Keratinocyte (primary cell): ENCODE data around the gene ELAPOR1. TPM values are rescaled to one million over a fixed set of nuclear protein-coding genes. Genes with fewer than 3 reads are reported as not detected.

ENCODE experiments used
- DNase-seq: peaks from one replicate; pipeline ENCODE4 v3.0.0-alpha.2; 2011; ENCODE audit warnings: low read depth, missing footprints, low spot score
- FAIRE-seq: peaks from 2 replicates; lab custom pipeline; 2011; peaks lifted over from hg19 to GRCh38; lab: Jason Lieb, UNC
- H2AFZ ChIP-seq: 2 replicates; pipeline ENCODE4 v1.6.0; 2012; ENCODE audit warnings: low read length, control low read depth, inconsistent platforms; ENCODE audit not compliant: control insufficient read depth
- H3K27ac ChIP-seq: 2 replicates; pipeline ENCODE4 v1.5.1; 2011; ENCODE audit warnings: low read length; ENCODE audit not compliant: control insufficient read depth, insufficient read depth
- H3K27me3 ChIP-seq: 3 replicates; pipeline ENCODE4 v1.6.0; 2011; ENCODE audit warnings: low read length; ENCODE audit not compliant: control insufficient read depth, insufficient read depth; ENCODE audit errors: extremely low read depth
- H3K36me3 ChIP-seq, 2 experiments: 2 replicates in 1 of 2; 3 replicates in 1 of 2; pipeline ENCODE4 v1.5.1; 2011; ENCODE audit warnings: low read length in 2 of 2, mild to moderate bottlenecking in 1 of 2; ENCODE audit not compliant: control insufficient read depth in 2 of 2, insufficient read depth in 2 of 2; ENCODE audit errors: extremely low read depth in 1 of 2
- H3K4me1 ChIP-seq: 3 replicates; pipeline ENCODE4 v1.5.1; 2011; ENCODE audit warnings: low read length; ENCODE audit not compliant: control insufficient read depth, insufficient read depth; ENCODE audit errors: extremely low read depth
- H3K4me2 ChIP-seq: 3 replicates; pipeline ENCODE4 v1.6.0; 2011; ENCODE audit warnings: low read depth, low read length; ENCODE audit not compliant: control insufficient read depth, insufficient read depth; ENCODE audit errors: extremely low read depth
- H3K4me3 ChIP-seq, 3 experiments: fragments of 200-600 bp in 1 of 3; sonication (generic) in 1 of 3; 2 replicates in 2 of 3; 3 replicates in 1 of 3; pipeline ENCODE4 v1.5.1; 2011 to 2016; ENCODE audit warnings: low read length in 3 of 3, mild to moderate bottlenecking in 3 of 3, control low read depth in 2 of 3, inconsistent platforms in 1 of 3, low read depth in 1 of 3, mixed read lengths in 1 of 3, mixed run types in 1 of 3, moderate library complexity in 1 of 3; ENCODE audit not compliant: control insufficient read depth in 2 of 3, insufficient read depth in 2 of 3; ENCODE audit errors: extremely low read depth in 1 of 3
- H3K79me2 ChIP-seq: 2 replicates; pipeline ENCODE4 v1.6.0; 2012; ENCODE audit warnings: low read length; ENCODE audit not compliant: control insufficient read depth, insufficient read depth
- H3K9ac ChIP-seq: 3 replicates; pipeline ENCODE4 v1.6.0; 2011; ENCODE audit warnings: low read length; ENCODE audit not compliant: control insufficient read depth, insufficient read depth; ENCODE audit errors: extremely low read depth
- H3K9me1 ChIP-seq: 3 replicates; pipeline ENCODE4 v1.6.0; 2011; ENCODE audit warnings: low read length; ENCODE audit not compliant: control insufficient read depth, insufficient read depth; ENCODE audit errors: extremely low read depth
- H3K9me3 ChIP-seq: 2 replicates; pipeline ENCODE4 v1.5.1; 2012; ENCODE audit warnings: low read depth, low read length; ENCODE audit not compliant: control insufficient read depth
- H4K20me1 ChIP-seq: 3 replicates; pipeline ENCODE4 v1.6.0; 2011; ENCODE audit warnings: low read length; ENCODE audit not compliant: control insufficient read depth, insufficient read depth; ENCODE audit errors: extremely low read depth
- EZH2 ChIP-seq: IDR thresholded peaks from one replicate; pipeline ENCODE4 v1.6.1; 2012; ENCODE audit warnings: inconsistent platforms, mild to moderate bottlenecking, low read length, moderate library complexity
- dilution Hi-C: fragments of 300-500 bp; cut with MboI; formaldehyde crosslinking; loops from one replicate; pipeline ENCODE4 v1.7.0; 2020; ENCODE audit warnings: low sequenced_read_pairs; ENCODE audit not compliant: extremely low pct_ligation_motif_present
- polyA plus RNA-seq, 5 experiments: library from polyadenylated mRNA; depleted of rRNA in 3 of 5; stranded (reverse) in 3 of 5; stranded (forward) in 1 of 5; unstranded in 1 of 5; fragments of >200 nt; gene quantifications; 1 replicate in 1 of 5; 2 replicates in 3 of 5; 3 replicates in 1 of 5; pipeline versions ENCODE4 v1.2.1 to v1.2.3, GENCODE V29; 2011 to 2012; ENCODE audit warnings: missing spikeins in 2 of 5, low read depth in 1 of 5, low replicate concordance in 1 of 5
- small RNA-seq, 3 experiments: library from RNA; depleted of rRNA; stranded (forward); fragments of <200 nt; gene quantifications; one replicate each; pipeline ENCODE3, GENCODE V24; 2012; ENCODE audit warnings: low read depth in 3 of 3, low replicate concordance in 1 of 3; ENCODE audit not compliant: insufficient read length in 3 of 3
- TF ChIP-seq, protein P1 (sequence below), 3 experiments: IDR thresholded peaks in 1 of 3; conservative IDR thresholded peaks in 1 of 3; optimal IDR thresholded peaks in 1 of 3; 2 replicates in 2 of 3; 3 replicates in 1 of 3; pipeline versions ENCODE3 to v1.5.1; 2011; ENCODE audit warnings: low read length in 3 of 3, mild to moderate bottlenecking in 3 of 3, moderate library complexity in 2 of 3, control low read depth in 1 of 3, inconsistent platforms in 1 of 3; ENCODE audit not compliant: insufficient read depth in 2 of 3; ENCODE audit errors: extremely low read depth in 1 of 3

Gene ELAPOR1
- polyA plus RNA-seq, 1 donor (not counting 4 experiments of a cell fraction or from before 2014, with no cell fraction given) = 0.24 TPM

DNA sequence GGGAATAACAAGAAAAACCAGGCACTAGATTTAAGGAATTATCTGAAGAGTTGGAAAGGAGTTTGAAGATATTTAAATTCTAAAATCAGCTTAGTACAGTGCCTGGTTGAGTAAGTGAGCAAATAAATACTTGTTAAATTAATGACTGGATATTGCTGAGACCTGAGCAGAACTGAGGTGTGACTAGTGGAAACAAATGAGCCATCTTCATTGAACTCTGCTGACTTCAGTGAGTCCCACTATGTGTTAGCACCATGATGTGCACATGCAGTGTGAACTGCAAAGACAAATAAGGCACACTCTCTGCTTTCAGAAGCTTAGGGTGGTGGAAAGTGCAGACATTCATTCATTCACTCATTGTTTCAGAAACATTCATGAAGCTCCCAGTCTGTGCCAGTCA is 48.7 kb downstream of the ELAPOR1 start:
- Histone ChIP-seq H3K9me3 (no peaks in the 10 kb centered on the region), H3K27ac (no peak overlapping the region), H3K36me3 (no peaks in the 10 kb centered on the region), H2AFZ (no peak overlapping the region), H3K9ac (no peak overlapping the region), H3K4me3 (no peak overlapping the region), H4K20me1 (no peaks in the 10 kb centered on the region), H3K9me1 (no peaks in the 10 kb centered on the region), H3K4me1 (peaks cover 16% of the 10 kb centered on the region), H3K4me2 (no peak overlapping the region), H3K27me3 (no peaks in the 10 kb centered on the region), H3K79me2 (no peaks in the 10 kb centered on the region)
- FAIRE-seq = peak; percentile 32
- dilution Hi-C loops = no loop called here
- DNase-seq = no peak
- TF ChIP-seq, protein P1, sequence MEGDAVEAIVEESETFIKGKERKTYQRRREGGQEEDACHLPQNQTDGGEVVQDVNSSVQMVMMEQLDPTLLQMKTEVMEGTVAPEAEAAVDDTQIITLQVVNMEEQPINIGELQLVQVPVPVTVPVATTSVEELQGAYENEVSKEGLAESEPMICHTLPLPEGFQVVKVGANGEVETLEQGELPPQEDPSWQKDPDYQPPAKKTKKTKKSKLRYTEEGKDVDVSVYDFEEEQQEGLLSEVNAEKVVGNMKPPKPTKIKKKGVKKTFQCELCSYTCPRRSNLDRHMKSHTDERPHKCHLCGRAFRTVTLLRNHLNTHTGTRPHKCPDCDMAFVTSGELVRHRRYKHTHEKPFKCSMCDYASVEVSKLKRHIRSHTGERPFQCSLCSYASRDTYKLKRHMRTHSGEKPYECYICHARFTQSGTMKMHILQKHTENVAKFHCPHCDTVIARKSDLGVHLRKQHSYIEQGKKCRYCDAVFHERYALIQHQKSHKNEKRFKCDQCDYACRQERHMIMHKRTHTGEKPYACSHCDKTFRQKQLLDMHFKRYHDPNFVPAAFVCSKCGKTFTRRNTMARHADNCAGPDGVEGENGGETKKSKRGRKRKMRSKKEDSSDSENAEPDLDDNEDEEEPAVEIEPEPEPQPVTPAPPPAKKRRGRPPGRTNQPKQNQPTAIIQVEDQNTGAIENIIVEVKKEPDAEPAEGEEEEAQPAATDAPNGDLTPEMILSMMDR (optimal IDR thresholded peaks at IDR 0.05 in 1 of 3, IDR thresholded peaks at IDR 0.05 in 1 of 3, conservative IDR thresholded peaks at IDR 0.05 in 1 of 3; ENCODE audit: extremely low read depth in 1 of 3, insufficient read depth in 2 of 3, low read length in 3 of 3) = no peak
- TF ChIP-seq EZH2 = no peak

DNA sequence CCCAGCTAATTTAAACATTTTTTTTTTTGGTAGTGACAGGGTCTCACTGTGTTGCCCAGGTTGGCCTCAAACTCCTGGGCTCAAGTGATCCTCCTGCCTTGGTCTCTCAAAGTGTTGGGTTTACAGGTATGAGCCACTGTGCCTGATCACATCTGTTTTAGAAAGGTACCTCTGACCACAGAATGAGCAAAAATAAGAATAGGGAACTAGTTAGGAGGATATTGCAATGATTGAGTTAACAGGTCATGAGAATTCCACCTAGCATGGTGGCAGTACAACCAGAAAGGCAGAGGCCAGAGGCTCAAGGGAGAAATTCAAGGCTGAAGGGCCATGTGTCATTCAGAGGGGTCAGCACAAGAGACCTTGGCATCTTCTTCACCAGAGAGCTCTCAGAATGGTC is 49.6 kb downstream of the ELAPOR1 start:
- DNase-seq (no peak), FAIRE-seq (no peak)
- H3K36me3 ChIP-seq = no peaks in the 10 kb centered on the region
- H3K79me2 ChIP-seq = no peaks in the 10 kb centered on the region
- no peak overlapping the region for H3K9ac ChIP-seq
- no peaks in the 10 kb centered on the region for H3K9me1 ChIP-seq
- no peak overlapping the region for H3K27ac ChIP-seq
- H3K4me1 ChIP-seq = peaks cover 16% of the 10 kb centered on the region
- H2AFZ ChIP-seq = no peak overlapping the region
- H3K4me3 ChIP-seq = no peak overlapping the region
- dilution Hi-C loops = no loop called here
- no peaks in the 10 kb centered on the region for H4K20me1 ChIP-seq
- no peaks in the 10 kb centered on the region for H3K9me3 ChIP-seq
- no peak overlapping the region for H3K4me2 ChIP-seq
- no peak for TF ChIP-seq EZH2
- TF ChIP-seq, protein P1 (optimal IDR thresholded peaks at IDR 0.05 in 1 of 3, IDR thresholded peaks at IDR 0.05 in 1 of 3, conservative IDR thresholded peaks at IDR 0.05 in 1 of 3; ENCODE audit: extremely low read depth in 1 of 3, insufficient read depth in 2 of 3, low read length in 3 of 3) = no peak
- H3K27me3 ChIP-seq = no peaks in the 10 kb centered on the region

Small RNA genes lying within 50 kb of the gene (small RNA-seq; reads per million reads assigned to genes)
- 0 reads per million in 3 experiments for gene AL356488.2

Other genes starting within 250 kb of the ELAPOR1 start
- gene GPSM2, start 237.1 kb upstream of the ELAPOR1 start, polyA plus RNA-seq = 58.0 to 109 TPM (median 74.7 TPM) in 3 replicates
- 16.3 to 23.4 TPM (median 16.3 TPM) in 3 replicates for gene CLCC1, start 150.6 kb upstream of the ELAPOR1 start, polyA plus RNA-seq
- 32.8 to 54.7 TPM (median 54.2 TPM) in 3 replicates for gene WDR47, start 72.0 kb upstream of the ELAPOR1 start, polyA plus RNA-seq
- 73.6 to 151 TPM (median 89.7 TPM) in 3 replicates for gene TAF13, start 38.1 kb upstream of the ELAPOR1 start, polyA plus RNA-seq
- gene TMEM167B, start 23.4 kb upstream of the ELAPOR1 start, polyA plus RNA-seq = 13.6 to 15.9 TPM (median 15.7 TPM) in 3 replicates
- gene SARS1, start 99.8 kb downstream of the ELAPOR1 start, polyA plus RNA-seq = 198 to 233 TPM (median 203 TPM) in 3 replicates
- gene CELSR2, start 135.4 kb downstream of the ELAPOR1 start, polyA plus RNA-seq = 7.3 to 13.7 TPM (median 12.6 TPM) in 3 replicates
- 2.9 to 10.2 TPM (median 9.4 TPM) in 3 replicates for gene PSRC1, start 169.0 kb downstream of the ELAPOR1 start, polyA plus RNA-seq
- gene MYBPHL, start 192.9 kb downstream of the ELAPOR1 start, polyA plus RNA-seq = 0.68 to 1.1 TPM (median 0.85 TPM) in 3 replicates